ENCODE results near the gene KRT6C.
"Not testable (repeated sequence)": the region's sequence is repeated elsewhere in the genome, so short reads cannot be mapped to it uniquely, and the experiment has no call there.

KRT6C gene

DNA sequence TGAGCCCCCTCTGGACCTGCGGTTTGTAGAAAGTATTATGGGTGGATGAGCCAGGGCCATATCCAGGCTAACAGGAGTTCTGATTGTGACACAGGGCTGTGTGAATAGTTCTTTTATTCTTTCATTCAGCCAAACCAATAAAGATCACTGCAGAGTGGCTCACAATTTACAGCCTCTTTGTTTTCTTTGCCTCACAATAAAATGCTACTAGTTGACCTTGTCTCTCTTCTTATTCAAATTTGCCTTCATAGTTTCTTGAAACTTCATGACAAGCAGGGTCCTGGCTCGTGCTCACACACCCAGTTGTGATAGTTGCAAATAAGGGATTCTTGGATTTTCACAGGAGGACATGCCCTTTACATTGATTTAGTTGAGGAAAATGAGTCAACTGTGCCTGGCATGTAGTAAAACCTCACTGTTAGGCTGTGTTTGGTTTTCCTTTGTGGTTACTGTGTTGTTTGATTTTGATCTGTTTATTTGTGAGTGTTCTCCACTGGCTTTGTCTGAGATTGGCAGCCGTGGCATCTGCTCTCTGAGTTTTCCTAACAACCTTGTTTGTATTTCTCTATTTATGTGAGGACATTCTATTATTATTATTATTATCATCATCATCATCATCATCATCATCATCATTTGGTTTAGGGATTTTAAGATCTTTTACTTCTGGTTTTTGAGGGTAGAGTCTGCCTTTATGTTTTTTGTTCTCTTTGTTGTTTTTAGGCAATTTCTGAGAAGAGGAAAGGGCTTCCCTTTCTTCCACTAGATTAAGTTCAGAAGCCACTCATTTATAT is 19.0 kb downstream of the KRT6C start:
- no peak for FAIRE-seq

DNA sequence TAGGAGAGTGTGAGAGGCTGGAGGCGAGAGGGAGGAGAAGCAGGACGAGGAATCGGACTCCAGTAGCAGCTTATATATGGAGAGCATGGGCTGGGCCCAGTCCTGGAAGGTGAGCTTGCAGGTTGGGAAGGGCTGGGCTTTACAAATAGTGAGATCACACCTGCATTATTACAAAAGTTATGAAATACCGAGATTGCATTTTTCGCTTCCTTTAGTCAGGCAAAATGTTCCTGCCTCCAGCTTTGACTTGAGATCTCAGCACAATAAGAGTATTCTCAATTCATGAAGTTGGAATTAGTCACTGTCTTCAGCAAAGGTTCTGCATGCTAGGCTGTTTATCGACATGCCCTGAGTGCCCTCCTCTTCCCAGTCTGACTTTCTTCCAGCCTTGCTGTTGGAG is 21.5 kb downstream of the KRT6C start, which contains the start of gene KRT6B:
TSS of gene KRT6B (minus strand) at position 46 of the 400 bp plus-strand sequence. CDS start 68 bp downstream, outside the sequence.
- FAIRE-seq, result no peak

DNA sequence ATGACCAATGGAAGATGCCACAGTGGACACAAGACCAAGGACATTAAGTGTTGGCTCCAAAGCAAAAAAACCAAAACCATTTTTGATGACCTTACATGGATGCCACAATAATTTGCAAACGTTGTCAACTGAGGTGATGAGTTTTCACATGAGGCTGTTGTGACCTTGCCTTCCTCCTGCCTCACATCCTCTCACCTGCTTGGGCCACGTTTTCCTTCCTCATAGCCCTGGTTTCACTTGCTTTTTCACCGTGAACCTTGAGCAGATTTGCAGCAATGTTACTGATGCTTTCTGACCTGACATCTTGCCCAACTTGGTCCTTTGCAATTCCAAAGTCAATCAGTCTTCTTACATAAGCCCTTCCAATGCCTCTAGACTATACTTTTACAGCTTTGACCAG is 25.4 kb downstream of the KRT6C start:
- FAIRE-seq, result no peak

DNA sequence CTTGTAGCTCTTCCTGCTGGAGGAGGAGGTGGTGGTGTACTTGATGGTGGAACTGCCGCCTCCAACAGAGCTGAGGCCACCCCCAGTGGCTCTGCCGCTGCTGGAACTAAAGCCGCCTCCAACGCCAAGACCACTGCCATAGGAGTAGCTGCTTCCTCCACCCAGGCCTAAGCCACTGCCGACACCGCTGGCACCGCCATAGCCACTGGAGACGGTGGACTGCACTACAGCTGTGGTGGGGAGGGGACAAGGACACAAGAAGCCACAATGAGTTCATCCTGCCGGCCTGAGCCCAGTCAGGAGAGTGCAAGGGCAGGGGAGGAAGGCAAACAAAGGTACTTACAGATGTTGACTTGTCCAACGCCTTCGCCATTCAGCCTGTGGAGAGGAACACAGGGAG is 26.4 kb downstream of the KRT6C start:
- FAIRE-seq, result not testable (repeated sequence)

DNA sequence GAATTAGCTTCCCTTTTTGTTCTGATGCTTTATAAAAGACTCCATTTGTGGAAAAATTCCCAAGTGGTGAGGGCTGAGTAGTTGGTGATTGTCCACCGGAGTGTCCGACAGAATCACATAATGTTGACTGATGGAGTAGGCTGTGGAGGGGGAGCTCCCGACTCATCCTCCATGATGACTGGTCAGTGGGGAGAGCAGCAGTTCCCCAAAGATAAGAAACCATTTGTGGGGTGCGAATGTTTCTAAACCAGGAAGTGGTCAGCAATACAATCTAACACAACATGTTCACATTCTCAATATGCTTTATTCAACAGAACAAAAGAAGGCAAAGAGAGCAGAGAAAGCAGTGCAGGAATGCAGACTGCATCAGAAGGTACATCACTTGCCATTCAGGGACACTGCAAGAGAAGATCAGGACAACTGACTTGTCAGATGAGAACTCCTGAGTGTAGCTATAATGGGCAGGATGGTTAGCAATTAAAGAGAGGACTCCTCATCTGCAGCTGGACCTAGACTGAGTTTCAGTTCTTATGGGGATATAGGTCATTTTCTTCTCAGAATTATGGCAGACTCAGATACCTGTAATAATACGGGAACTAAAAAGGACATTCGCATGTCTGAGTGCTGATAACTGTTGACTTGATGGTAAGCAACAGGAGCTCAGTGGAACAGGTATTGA is 27.1 kb downstream of the KRT6C start:
- no peak for FAIRE-seq

GRCh38 chr12:52445876-52446275 is 27.7 kb downstream of the KRT6C start:
- FAIRE-seq, result no peak

- FAIRE-seq, result no peak
These were observed 28.7 kb downstream of the KRT6C start for GRCh38 chr12:52444647-52445595.

DNA sequence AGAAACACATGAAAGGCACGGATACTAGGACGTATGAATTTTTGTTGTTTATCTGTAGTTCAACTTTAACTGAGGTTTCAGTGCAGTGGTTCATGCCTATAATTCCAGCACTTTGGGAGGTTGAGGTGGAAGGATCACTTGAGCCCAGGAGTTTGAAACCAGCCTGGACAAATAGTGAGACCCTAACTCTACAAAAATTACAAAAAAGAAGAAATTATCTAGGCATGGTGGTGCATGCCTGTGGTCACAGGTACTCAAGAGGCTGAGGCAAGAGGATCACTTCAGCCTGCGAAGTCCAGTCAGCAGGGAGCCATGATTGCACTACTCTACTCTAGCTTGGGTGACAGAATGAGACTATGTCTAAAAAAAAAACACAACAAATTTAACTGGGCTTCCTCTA is 29.6 kb downstream of the KRT6C start:
- no peak for FAIRE-seq

GRCh38 chr12:52442600-52443061 is 31.0 kb downstream of the KRT6C start:
- FAIRE-seq, result no peak

GRCh38 chr12:52441320-52441911 is 32.2 kb downstream of the KRT6C start:
- FAIRE-seq, result no peak

DNA sequence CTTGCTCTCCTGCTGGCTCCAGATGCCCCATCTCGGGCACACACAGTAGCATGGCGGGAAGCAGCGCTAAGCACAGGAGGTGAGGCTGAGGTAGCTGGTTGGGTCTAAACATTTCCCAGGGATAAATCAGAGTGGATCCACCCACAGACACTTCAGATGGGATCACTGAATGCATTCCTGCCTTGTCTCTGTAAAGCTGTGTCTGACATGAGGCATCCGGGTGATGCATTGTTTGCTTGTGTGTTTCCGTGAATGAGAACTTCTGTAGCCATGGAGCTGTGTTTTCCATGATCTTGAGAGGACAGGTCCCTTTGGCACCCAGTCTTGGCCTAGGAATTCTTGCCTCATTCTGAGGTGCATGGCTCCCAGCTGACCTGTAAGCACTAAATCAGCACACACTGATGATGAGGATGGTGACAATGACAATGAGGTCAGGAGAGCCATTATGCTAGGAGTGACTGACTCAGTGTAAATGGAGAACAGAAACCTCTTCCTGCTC is 32.7 kb downstream of the KRT6C start:
- no peak for FAIRE-seq

GRCh38 chr12:52439845-52440244 is 33.8 kb downstream of the KRT6C start:
- FAIRE-seq, result no peak

GRCh38 chr12:52439420-52439819 is 34.2 kb downstream of the KRT6C start:
- no peak for FAIRE-seq

- FAIRE-seq, result no peak
These were observed 35.0 kb downstream of the KRT6C start for GRCh38 chr12:52438305-52439301.

- no peak for FAIRE-seq
These were observed 36.1 kb downstream of the KRT6C start for GRCh38 chr12:52437508-52437907.

DNA sequence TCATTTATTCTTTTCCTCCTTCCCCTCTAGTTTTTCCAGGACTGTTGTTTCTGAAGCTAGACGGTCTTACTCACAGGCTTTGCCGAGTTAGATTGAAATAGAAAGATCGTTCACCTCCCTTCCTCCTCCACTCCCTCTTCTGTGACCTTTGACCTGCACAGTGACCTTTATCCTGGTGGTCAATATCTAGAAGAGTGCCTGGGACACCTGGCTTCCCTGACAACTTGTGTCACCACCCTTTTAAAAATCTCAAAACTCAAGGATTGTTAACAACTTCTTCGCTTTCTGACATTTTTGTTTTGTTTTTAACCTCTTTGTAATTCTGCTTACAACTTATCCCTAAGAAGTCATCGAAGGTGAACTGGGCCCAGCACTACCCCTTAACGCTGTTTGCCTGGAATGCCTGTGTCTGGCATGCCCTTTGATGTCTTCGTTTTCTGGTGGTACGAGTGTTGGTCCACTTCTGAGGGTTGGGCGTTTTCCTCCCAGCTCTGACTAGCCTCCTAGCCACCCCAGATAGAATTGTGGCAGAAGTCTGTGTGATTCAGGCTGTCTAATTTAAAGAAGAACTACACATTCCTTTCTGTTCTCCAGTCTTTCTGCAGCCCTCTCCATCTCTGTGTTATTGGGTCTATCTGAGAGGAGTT is 36.7 kb downstream of the KRT6C start:
- FAIRE-seq, result no peak

- no peak for FAIRE-seq
These were observed 37.4 kb downstream of the KRT6C start for GRCh38 chr12:52436000-52436827.

DNA sequence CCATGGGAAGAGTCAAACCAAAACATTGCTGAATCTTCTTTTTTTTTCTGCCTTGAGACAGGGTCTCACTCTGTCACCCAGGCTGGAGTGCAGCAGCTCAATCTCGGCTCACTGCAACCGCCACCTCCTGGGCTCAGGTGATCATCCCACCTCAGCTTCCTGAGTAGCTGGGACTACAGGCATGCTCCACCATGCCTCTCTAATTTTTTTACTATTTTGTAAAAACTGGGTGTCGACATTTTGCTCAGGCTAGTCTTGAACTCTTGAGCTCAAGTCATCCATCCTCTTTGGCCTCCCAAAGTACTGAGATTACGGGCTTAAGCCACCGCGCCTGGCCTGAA is 38.0 kb downstream of the KRT6C start:
- FAIRE-seq, result no peak

DNA sequence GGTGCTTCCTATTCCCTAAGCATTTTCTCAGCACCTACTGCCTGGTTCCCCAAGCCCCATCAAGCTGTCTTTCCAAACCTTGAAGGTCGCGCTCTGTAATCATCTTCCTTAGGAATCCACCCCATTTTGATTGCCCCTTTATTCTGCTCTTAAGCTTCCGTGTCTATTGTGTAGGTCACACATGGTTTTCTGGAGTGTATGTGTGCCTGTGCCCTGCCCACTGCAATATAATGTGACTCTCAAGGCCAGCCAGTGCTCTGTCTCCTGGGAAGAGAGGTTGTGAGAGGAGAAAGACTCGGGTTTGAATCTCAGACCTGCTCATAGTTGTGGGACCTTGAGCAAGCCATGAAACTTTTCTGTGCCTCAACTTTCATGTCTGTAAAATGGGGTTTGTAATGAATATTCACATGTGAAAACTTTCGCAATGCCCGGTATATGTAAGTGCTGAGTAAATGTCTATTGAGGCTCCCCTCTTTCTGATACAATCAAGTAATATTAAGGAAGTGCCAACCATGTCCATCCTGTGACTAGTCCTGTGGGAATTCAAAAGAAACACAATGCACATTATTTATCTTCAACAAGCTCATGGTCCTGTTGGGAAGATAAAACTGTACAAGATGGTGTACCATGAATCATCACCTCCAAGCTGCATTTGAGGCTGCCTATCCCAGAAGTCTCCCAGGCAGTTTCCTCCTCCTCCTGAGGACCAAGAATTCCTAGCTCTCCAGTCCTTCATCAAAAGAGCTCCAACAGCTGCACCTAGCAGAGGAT is 38.7 kb downstream of the KRT6C start:
- FAIRE-seq, result no peak

Data from endometrium (tissue), 2 donors.